HG03469 (cell line): ENCODE results near the gene OR2V2.
A peak's percentile ranks its signal among the peaks of the same experiment; 100 is the strongest.
"Not testable (repeated sequence)": the region's sequence is repeated elsewhere in the genome, so short reads cannot be mapped to it uniquely, and the experiment has no call there.

Experiments
- ATAC-seq: cut with Tn5 transposase; IDR thresholded peaks from one replicate; pipeline ENCODE4 v1.9.1; 2021; ENCODE audit warnings: mild to moderate bottlenecking, moderate library complexity, moderate number of reproducible peaks; ENCODE audit not compliant: unreplicated experiment

OR2V2 gene

DNA sequence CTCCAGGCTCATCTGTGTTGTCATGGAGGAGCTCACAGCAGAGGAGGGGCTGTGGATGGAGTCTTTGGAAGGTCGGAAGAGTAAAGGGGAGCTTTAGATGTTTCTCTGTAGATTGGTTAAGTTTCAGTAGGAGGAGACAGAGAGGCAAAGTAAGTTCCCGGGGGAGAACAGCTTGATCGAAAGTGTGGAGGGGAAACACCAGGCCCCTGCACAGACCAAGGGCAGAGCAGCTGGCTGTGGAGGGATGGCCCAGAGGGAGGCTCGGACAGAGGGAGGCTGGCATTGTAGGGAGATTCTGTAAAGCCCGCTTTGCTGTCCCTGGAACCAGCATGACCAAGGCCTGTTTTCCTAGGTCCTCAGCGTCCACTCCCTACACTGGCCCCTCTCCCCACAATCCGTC is 5.3 kb upstream of the OR2V2 start:
- no peak for ATAC-seq

DNA sequence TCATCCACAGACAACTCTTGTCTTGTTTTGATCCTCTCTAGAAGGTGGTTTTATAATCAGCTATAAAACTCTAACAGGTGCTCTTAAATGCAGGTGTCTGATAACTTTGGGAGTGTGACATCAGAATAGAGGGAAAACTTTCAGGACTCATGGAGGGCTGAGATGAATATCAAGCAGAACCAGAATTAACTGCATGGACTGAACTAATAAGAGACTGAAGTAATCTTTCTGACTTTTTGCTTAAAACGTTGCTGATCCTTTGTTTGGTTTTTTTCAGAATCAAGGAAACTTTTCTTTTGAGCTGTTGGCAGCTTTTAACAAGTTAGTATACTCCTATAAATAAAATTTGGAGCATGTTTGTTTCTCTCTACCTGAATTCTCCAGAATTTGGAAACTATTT is 2.3 kb upstream of the OR2V2 start:
- ATAC-seq: no peak

DNA sequence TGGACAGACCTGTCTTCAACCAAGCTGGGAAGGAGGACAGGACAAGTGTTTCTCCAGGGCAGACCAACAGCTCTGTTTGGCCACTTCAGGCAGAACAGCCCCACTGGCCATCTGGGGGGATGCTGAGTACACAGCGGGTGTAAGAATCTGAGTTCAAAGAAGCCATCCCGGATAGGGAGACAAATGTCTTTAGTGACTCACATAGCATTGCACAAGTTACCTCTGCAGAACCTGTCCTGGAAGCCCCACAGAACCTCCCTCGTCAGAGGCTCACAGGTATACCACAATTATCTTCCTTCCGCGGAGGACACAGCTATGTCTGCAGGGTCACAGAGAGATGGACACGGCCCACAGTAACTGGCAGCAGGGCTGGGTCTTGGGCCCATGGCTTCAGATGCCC is 2.0 kb downstream of the OR2V2 start:
- no peak for ATAC-seq

DNA sequence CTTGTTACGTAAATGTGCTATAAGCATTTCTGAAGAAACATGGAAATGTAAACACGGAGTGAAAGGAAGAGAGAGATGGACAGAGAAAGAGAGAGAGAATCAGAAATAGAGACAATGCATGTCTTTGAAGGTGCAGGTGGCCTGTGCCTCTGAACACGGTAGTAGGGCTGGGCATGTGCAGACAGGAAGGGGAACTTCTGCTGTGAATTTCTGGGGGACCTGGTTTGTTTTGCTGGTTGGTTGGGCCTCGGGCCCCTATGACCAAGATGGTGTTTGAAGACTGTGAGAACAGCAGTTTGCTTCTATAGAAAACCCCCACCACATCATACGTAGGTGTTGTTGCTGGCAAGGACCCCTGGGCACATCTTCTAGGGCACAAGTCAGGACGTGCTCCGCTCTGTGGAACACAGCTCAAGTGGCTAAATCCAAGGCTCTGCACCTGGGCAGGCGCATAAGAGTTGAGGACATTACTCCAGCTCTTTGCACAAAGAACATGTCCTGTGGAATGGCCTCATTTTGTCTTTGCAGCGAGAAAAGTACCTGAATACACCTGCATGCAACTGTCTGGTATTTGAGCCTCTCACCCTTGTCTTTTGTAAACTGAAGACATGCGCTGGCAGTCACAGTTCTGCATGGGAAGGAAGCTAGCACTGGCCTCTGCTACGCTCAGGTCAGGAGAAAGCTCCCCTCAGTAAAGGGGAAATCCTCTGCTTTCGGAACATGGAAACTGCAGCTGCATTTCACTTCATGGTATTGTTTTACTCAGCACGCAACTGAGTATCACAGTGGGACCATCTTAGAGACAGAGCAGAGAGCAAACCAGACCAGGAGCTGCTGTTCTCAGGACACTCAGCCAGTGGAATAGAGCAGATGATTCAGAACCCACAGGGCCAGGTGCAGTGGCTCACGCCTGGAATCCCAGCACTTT is 2.7 kb downstream of the OR2V2 start:
- ATAC-seq: no peak

DNA sequence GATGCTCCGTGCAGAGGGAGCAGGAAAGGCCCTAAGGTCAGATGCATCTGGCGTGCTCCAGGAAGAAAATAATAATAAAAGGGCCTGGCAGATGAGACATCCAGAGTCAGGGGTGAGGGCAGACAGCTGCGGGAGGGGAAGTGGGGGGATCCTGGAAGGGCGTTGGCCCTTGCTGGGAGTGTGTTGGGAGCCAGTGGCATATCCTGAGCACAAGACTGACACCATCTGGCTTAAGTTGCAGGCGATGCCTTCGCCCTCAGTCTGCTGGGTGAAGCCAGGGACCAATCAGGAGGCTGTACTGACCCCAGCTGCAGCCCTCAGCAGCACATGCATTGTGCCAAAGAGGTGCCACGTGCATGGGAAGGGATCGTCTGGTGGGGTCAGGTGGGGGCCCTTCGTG is 3.8 kb downstream of the OR2V2 start:
- no peak for ATAC-seq

DNA sequence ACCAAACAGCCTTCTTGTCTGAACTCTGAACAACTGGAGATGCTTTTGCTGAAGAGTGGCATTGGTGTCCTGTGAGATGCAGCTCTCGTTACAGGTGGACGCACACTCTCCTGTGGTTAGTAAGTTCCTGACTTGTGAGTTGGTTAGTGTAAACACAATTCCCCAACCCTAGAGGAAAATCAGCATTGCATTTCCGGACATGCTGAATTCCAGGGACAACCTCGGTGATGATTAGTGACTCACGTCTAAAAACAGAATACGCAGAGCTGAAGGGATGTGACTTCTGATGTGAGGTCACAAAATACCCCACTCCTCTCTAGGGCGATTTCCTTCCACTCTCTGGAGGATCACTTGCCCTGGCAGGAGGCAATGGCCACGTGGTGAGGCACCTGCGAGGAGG is 5.0 kb downstream of the OR2V2 start:
- no peak for ATAC-seq

DNA sequence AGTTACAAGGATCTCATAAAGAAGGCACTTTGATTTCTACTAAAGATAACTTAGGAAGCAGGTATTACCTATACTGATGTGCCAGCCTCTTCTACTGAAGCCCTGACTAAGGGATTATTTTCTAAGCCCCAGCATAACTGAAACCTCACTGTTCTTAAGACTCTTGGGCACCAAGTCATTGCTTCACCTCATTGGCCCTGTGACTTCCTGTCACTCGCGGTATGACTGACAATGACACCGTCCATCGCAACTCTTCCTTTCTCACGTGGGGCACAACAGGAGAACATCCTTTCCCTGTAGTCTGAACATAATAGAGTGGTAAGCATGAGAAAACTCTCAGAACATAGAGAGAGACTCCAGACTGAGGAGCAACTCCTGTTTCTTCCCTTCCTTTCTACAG is 6.4 kb downstream of the OR2V2 start:
- no peak for ATAC-seq

DNA sequence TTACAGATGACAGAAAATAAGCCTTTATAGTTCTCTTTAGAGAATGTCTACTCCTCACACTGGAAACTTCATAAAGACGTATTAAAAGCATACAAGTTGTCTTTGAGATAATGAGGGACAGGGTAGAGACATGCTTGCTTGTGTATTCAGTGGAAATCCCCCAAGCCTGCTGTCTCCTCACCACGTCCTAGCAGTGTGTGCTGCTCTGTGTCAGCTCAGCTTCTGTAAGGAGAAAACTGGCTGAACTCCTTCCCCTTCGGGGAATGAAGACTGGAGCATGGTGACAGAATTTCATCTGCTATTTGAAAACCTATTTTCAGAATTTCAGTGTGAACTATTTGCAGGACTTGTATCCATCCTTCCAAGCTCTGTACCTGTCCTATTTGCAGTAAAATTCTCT is 9.4 kb downstream of the OR2V2 start:
- no peak for ATAC-seq

DNA sequence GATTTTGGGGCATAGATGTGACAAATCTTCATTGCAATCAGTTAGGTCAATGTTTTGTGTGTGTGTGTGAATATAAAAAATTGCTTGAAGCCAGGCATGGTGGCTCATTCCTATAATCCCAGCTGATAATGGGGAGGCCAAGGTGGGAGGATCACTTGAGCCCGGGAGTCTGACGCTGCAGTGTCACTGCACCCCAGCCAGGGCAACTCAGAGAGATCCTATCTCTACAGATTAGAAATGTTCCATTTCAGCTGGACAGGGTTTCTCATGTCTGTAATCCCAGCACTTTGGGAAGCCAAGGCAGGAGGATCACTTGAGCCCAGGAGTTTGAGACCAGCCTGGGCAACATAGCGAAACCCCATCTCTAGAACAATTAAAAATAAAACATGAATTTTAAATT is 11.5 kb downstream of the OR2V2 start:
- ATAC-seq: no peak

DNA sequence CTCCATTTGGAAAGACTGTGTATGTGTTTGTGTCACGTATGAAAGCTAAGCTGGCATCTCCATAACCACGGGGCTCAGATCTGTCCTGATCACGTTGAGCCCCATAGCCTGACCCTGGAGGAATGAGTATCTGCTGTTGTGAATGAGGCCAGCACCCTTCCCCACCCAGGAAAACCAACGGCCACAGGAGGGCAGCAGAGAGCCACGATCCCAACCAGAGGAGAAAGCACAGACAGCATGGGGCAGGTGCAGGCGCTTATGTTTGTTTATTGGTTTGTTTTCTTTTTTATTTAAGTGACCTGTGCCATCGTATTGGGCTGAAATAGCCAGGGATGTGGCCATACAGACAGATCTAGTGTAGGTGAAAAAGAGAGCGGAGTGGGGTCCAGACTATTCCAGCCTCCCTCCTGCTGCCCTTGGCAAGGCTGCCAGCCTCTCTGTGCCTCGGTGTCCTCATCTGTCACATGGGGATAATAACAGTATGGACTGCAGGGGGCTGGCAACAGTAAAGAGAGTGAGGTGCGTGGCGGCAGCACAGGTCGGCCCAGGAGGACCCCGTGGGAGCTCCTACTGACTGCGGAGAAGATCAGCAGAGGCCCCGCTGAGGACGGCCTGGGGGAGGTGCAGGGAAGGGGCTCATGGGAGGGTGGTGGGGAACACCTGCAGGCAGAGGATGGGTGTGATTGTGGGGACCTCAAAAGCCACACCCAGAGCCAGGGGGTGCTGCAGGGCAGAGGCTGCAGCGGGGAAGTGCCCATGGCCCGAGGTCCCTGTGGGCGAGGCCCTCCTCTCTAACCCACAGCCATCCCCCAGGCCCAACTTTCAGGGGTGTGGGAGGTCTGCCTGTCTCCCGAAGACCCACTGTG is 12.1 kb downstream of the OR2V2 start:
- ATAC-seq: peak; percentile 49

DNA sequence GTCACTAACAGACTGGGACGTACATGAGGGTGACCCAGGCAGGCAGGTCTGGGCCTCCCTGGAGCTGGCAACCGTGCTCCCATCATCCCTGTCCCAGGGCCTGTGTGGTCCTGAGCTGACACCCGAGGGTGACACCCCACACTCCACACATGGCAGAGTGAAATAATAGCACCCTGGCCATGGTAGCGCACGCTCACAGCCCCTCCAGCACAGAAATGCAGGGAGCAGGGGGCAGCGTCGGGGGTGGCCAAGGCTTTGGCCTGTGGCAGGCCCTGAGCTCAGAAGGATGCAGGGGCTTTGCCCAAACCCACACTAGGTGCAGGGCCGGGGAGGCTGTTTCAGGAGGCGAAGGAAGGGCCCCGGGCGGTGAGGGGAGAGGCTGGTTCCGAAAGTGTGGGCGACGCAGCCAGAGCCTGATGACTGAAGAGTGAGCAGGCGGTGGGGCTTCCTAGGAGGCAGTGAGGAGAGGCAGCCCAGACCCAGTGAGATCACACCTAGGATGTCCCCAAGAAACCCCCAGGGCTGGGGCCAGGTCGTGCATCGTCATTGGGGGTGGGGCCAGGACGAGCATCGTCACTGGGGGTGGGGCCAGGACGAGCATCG is 12.9 kb downstream of the OR2V2 start:
- ATAC-seq: no peak

DNA sequence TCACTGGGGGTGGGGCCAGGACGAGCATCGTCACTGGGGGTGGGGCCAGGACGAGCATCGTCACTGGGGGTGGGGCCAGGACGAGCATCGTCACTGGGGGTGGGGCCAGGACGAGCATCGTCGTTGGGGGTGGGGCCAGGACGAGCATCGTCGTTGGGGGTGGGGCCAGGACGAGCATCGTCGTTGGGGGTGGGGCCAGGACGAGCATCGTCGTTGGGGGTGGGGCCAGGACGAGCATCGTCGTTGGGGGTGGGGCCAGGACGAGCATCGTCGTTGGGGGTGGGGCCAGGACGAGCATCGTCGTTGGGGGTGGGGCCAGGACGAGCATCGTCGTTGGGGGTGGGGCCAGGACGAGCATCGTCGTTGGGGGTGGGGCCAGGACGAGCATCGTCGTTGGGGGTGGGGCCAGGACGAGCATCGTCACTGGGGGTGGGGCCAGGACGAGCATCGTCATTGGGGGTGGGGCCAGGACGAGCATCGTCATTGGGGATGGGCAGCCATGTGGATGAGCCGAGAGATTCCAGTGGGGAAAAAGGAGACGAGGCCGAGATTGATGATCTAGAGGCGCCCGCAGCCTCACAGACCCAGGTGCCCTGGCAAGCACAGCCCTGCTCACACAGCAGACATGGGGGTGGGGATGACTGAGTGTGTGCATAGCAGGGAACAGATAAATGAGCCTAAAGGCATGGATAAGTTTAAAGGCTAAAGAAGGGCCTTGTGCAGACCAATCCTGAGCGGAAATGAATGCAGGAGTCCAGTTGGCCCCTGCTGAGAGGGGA is 13.6 kb downstream of the OR2V2 start:
- ATAC-seq: not testable (repeated sequence)

DNA sequence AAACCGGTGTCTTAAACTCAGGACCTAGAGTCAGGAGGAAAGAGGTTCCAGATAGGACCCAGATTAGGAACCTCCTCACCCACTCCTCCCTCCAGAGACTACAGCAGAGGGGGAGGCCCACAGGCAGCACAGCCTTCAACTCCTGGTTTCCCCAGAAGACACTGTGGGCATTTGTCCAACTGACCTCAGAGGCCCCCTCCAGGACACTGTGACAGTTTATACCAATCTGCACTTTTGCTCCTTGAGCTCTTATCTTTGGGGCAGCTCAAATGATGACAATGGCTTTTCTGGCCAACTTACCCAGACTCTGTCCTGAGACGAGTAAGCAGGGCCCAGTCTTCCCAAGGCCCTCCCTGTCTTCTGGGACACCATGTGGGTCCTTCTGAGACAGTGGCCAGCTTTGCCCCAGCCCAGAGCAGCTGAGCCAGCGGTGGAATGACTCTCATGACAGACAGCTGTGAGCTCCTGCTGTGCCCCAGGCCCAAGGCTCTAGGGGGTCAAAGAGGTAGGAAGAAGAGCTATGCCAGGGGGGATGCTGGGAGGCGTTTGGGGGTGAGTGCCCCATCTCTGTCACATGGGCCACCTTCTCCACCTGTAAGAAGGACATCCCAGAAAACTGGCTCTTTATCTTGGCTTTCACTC is 14.3 kb downstream of the OR2V2 start:
- no peak for ATAC-seq

DNA sequence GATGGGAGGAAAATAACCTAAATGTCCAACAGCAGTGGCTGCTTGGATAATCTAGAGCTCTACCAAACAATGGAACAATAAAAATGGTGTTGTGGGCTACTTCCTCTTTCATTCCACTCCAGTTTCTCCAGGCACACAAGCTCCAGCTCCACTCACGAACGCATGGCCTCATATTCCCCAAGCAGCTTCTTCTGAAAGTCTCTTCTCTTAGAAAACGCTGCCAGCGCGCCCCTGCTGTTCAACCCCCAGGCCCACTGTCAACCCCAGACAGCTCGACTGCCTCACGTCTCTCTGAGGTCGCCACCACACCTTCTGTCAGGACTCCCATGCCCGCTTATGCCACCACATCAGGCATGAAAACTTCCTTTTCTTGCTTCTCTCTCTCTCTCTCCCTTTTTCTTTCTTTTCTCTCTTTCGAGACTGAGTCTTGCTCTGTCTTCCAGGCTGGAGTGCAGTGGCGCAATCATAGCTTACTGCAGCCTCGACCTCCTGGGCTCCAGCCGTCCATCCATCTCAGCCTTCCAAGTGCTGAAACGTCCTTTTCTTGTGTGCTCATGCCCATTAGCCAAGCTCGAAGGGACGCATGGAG is 16.2 kb downstream of the OR2V2 start:
- ATAC-seq: no peak

DNA sequence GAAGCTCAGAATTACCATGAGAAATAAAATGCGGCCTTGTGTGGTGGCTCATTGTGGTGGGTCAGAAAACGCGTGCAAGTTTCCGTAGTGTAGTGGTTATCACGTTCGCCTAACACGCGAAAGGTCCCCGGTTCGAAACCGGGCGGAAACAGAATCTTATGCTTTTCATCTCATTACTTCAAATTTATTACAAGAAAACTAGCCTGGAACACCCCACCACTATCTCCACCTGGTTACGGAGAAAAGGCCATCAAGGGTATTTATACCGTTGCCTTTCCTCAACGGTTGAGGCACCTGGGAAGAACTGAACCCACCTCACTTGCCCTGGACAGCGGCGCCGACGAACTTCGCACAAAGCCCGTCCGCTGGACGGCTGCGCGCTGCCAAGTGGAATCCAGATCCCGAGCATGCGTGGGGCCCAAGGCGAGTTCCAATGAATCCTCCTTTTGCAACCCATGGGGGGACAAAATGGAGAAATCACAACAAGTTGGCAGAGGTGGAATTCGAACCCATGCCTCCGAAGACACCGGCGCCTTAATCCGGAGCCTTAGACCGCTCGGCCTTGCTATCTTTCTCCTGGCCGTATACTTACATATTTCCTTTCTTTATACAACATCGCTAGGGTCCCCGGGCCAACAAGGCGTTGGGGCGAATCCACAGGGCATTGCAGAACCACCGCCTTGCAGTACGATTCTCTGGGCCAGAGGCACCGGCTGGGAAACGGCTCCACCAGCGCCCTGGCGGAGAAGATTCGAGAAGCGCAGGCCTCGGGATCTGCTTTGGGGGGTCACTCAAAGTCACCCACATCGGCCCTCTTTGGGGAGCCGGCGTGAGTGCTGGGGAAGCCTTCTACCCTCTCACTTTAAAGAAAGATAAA is 16.9 kb downstream of the OR2V2 start:
- no peak for ATAC-seq

DNA sequence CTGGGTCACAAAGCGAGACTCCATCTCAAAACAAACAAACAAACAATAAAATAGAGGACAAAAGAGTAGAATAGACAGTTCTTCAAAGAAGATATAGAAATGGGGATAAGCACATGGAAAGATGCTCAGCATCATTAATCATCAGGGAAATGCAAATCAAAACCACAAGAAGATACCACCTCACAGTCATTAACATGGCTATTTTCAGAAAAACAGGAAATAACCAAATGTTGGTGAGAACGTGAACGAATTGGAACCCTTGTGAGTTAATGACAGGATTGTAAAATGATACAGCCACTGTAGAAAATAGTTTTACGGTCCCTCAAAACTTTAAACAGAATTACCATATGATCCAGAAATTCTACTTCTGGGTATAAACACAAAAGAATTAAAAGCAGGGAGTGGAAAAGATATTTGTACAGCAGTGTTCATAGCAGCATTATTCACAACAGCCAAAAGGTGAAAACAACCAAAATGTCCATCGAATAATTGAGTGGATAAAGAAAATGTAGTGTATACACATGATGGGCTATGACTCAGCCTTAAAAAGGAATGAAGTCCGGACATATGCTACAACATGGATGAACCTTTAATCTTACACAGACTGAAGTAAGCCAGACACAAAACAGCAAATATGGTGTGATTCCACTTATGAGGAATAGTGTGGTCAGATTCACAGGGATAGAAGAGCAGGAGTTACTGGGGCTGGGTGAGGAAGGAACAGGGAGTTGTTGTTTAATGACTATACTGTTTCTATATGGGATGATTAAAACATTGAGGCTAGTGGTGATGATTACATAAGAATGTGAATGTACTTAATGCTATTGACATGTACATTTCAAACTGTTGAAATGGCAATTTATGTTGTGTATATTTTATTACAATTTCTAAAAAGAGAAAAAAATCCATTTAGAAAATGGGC is 19.7 kb downstream of the OR2V2 start:
- ATAC-seq: no peak

DNA sequence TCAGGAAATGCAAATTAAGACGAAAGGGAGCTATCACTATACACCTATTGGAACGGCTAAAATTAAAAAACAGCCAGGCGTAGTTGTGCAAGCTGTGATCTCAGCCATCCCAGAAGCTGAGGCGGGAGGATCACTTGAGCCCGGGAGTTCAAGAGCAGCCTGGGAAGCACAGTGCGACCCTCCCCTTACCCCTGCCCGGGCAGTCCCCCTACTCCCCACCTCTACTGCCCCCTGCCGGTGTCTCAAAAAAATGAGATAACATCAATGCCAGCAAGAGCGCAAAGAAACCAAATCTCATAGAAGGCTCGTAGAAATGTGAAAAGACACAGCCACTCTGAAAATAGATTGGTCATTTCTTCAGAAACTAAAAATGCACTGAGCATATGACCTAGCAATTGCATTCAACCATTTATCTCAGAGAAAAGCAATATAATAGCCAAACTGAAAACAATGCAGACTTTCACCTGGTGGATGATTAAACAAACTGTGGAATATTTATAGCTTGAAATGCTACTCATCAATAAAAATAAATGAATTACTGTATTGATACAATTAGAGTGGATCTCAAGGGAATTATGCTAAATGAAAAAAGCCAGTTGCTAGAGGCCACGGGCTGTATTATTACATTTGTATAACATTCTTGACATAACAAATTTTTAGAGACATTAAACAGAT is 20.6 kb downstream of the OR2V2 start:
- no peak for ATAC-seq
